Ascending aorta (tissue), 2 donors: Measurements from ENCODE around the gene RUSC1. TPM values are rescaled to one million over a fixed set of nuclear protein-coding genes. Genes with fewer than 3 reads are reported as not detected.
A peak's percentile ranks its signal among the peaks of the same experiment; 100 is the strongest.

ENCODE experiments used
- DNase-seq, 2 donors: peaks; one replicate each; pipeline ENCODE4 v3.0.0-alpha.2; 2019; ENCODE audit warnings: low spot score in 2 of 2
- H3K27ac ChIP-seq, 2 donors: fragments of 200-600 bp; sonication (generic); one replicate each; pipeline ENCODE4 v1.5.1; 2016 to 2017; ENCODE audit warnings: mild to moderate bottlenecking in 1 of 2
- H3K27me3 ChIP-seq: fragments of 200-600 bp; sonication (generic); one replicate; pipeline ENCODE4 v1.5.1; 2017
- H3K36me3 ChIP-seq, 2 donors: fragments of 200-600 bp; sonication (generic); one replicate each; pipeline ENCODE4 v1.5.1; 2016
- H3K4me1 ChIP-seq, 2 donors: fragments of 200-600 bp; sonication (generic); one replicate each; pipeline ENCODE4 v1.5.1; 2016 to 2017; ENCODE audit warnings: mild to moderate bottlenecking in 1 of 2
- H3K4me3 ChIP-seq, 2 donors: fragments of 200-600 bp; sonication (generic); one replicate each; pipeline ENCODE4 v1.5.1; 2016 to 2017; ENCODE audit warnings: mild to moderate bottlenecking in 1 of 2
- H3K9me3 ChIP-seq, 2 donors: fragments of 200-600 bp; sonication (generic); one replicate each; pipeline ENCODE4 v1.5.1; 2016
- CTCF ChIP-seq, 3 experiments: fragments of 200-600 bp in 2 of 3; fragments of 450-650 bp in 1 of 3; sonication (generic) in 2 of 3; IDR thresholded peaks; one replicate each; pipeline ENCODE4 v1.5.1; 2016 to 2019; ENCODE audit warnings: antibody characterized with exemption in 3 of 3, mild to moderate bottlenecking in 1 of 3, moderate library complexity in 1 of 3
- intact Hi-C: fragments of 100-400 bp; cut with DNase I; formaldehyde crosslinking; loops from one replicate; pipeline ENCODE4 v1.15.1; 2023
- total RNA-seq: library from RNA; depleted of rRNA; stranded (reverse); fragments of >200 nt; gene quantifications from one replicate; pipeline ENCODE4 v1.1.0, GENCODE V29; 2016

Gene RUSC1
- total RNA-seq, 1 donor from 2014 or later, result 18.4 TPM

- H3K4me3 ChIP-seq, result peak overlapping the region; percentile 19 to 42
- intact Hi-C loops, result loop anchor here (5.0 kb wide), 1 partner anchor 122 kb away; the partner anchor contains the start of gene ENTREP3
- no peak for DNase-seq
- H3K36me3 ChIP-seq, result peaks cover 20 to 44% of the 10 kb centered on the region in 2 donors
- peak overlapping the region in 1 of 2 donors; percentile 45 for H3K27ac ChIP-seq
- H3K27me3 ChIP-seq, result no peaks in the 10 kb centered on the region
- no peak for TF ChIP-seq CTCF (IDR thresholded peaks at IDR 0.05)
- no peaks in the 10 kb centered on the region for H3K9me3 ChIP-seq
- H3K4me1 ChIP-seq, result peaks cover 0 to 21% of the 10 kb centered on the region in 2 donors
Measured at GRCh38 chr1:155379631-155380090, 59.0 kb downstream of the RUSC1 start.

Other genes starting within 250 kb of the RUSC1 start
- 1.5 TPM for gene EFNA3, start 242.1 kb upstream of the RUSC1 start, total RNA-seq
- gene EFNA1, start 193.0 kb upstream of the RUSC1 start, total RNA-seq, result 66.7 TPM
- gene SLC50A1, start 185.0 kb upstream of the RUSC1 start, total RNA-seq, result 9.4 TPM
- gene DPM3, start 180.4 kb upstream of the RUSC1 start, total RNA-seq, result 78.2 TPM
- gene KRTCAP2, start 147.6 kb upstream of the RUSC1 start, total RNA-seq, result 146 TPM
- gene TRIM46, start 147.0 kb upstream of the RUSC1 start, total RNA-seq, result not detected
- 40.3 TPM for gene THBS3, start 113.0 kb upstream of the RUSC1 start, total RNA-seq
- 23.9 TPM for gene MTX1, start 112.2 kb upstream of the RUSC1 start, total RNA-seq
- gene ENTREP3, start 65.4 kb upstream of the RUSC1 start, total RNA-seq, result 34.5 TPM
- 63.6 TPM for gene SCAMP3, start 58.5 kb upstream of the RUSC1 start, total RNA-seq
- gene CLK2, start 47.4 kb upstream of the RUSC1 start, total RNA-seq, result 32.1 TPM
- gene HCN3, start 43.4 kb upstream of the RUSC1 start, total RNA-seq, result 2.6 TPM
- gene PKLR, start 19.5 kb upstream of the RUSC1 start, total RNA-seq, result not detected
- 51.7 TPM for gene FDPS, start 12.0 kb upstream of the RUSC1 start, total RNA-seq
- 16.2 TPM for gene ASH1L, start 241.9 kb downstream of the RUSC1 start, total RNA-seq